Measurements from ENCODE around the gene LIMK2. TPM values are rescaled to one million over a fixed set of nuclear protein-coding genes. Genes with fewer than 3 reads are reported as not detected.

The LIMK2 gene
- total RNA-seq, 2 experiments from 2014 or later = 32.2 to 47.3 TPM

- DNase-seq = no peak
- peak overlapping the region; percentile 90 for H3K27ac Mint-ChIP-seq
- no peaks in the 10 kb centered on the region for H3K27me3 Mint-ChIP-seq
- CTCF ChIA-PET = interaction anchor here (0.6 to 2.7 kb wide), 5 partner anchors 9 to 72 kb away, joined by 3 to 26 read pairs (median 5); partner anchors contain the start of gene LIMK2
- no peaks in the 10 kb centered on the region for H3K9me3 Mint-ChIP-seq (ENCODE audit: low read depth)
- peaks cover 2% of the 10 kb centered on the region for H3K36me3 Mint-ChIP-seq
- H3K4me1 Mint-ChIP-seq = peaks cover 52% of the 10 kb centered on the region
- ATAC-seq = no peak
- H3K4me3 Mint-ChIP-seq = no peak overlapping the region
Observed at GRCh38 chr22:31284281-31285155, 72.4 kb downstream of the LIMK2 start.

- ATAC-seq (peak; percentile 53), DNase-seq (peak; percentile 85)
- H3K27ac Mint-ChIP-seq = peak overlapping the region; percentile 90
- H3K36me3 Mint-ChIP-seq = peaks cover 1% of the 10 kb centered on the region
- H3K9me3 Mint-ChIP-seq (ENCODE audit: low read depth) = no peaks in the 10 kb centered on the region
- H3K4me1 Mint-ChIP-seq = peaks cover 60% of the 10 kb centered on the region
- CTCF ChIA-PET = interaction anchor here (0.6 to 2.7 kb wide), 7 partner anchors 11 to 373 kb away, joined by 3 to 26 read pairs (median 4); partner anchors contain the start of gene LIMK2
- H3K4me3 Mint-ChIP-seq = peak overlapping the region; percentile 24
- H3K27me3 Mint-ChIP-seq = no peaks in the 10 kb centered on the region
Observed at GRCh38 chr22:31286360-31287255, 74.5 kb downstream of the LIMK2 start.

- no peak for ATAC-seq
- no peaks in the 10 kb centered on the region for H3K27me3 Mint-ChIP-seq
Observed at GRCh38 chr22:31287818-31288495, 75.9 kb downstream of the LIMK2 start.

GRCh38 chr22:31288496-31289240 is 76.6 kb downstream of the LIMK2 start:
- Mint-ChIP-seq H3K4me3 (peak overlapping the region; percentile 97), H3K9me3 (ENCODE audit: low read depth) (no peaks in the 10 kb centered on the region), H3K27me3 (no peaks in the 10 kb centered on the region), H3K27ac (peak overlapping the region; percentile 99), H3K4me1 (peaks cover 79% of the 10 kb centered on the region), H3K36me3 (peaks cover 1% of the 10 kb centered on the region)
- DNase-seq = no peak
- CTCF ChIA-PET = interaction anchor here (1.0 to 7.2 kb wide), 4 partner anchors 9 to 78 kb away, joined by 4 to 51 read pairs (median 20); partner anchors contain the start of gene LIMK2
- ATAC-seq = no peak

More at GRCh38 chr22:31287818-31288495, 75.9 kb downstream of the LIMK2 start:
- Mint-ChIP-seq H3K9me3 (ENCODE audit: low read depth) (no peaks in the 10 kb centered on the region), H3K27ac (peak overlapping the region; percentile 90), H3K4me1 (peaks cover 73% of the 10 kb centered on the region), H3K4me3 (peak overlapping the region; percentile 40), H3K36me3 (peaks cover 1% of the 10 kb centered on the region)
- DNase-seq = no peak
- CTCF ChIA-PET = interaction anchor here (5.7 to 7.2 kb wide), 2 partner anchors 14 to 77 kb away, joined by 36 to 51 read pairs; partner anchors contain the start of gene LIMK2

- Mint-ChIP-seq H3K27me3 (no peaks in the 10 kb centered on the region), H3K36me3 (peaks cover 1% of the 10 kb centered on the region), H3K4me3 (peak overlapping the region; percentile 97), H3K9me3 (ENCODE audit: low read depth) (no peaks in the 10 kb centered on the region), H3K4me1 (peaks cover 82% of the 10 kb centered on the region), H3K27ac (peak overlapping the region; percentile 99)
- ATAC-seq (no peak), DNase-seq (no peak)
- CTCF ChIA-PET = interaction anchor here (1.0 to 7.2 kb wide), 6 partner anchors 10 to 205 kb away, joined by 4 to 51 read pairs (median 8); partner anchors contain the start of gene LIMK2
Observed at GRCh38 chr22:31289344-31289743, 77.2 kb downstream of the LIMK2 start.

GRCh38 chr22:31290494-31291471 is 78.7 kb downstream of the LIMK2 start:
- DNase-seq (peak; percentile 97), ATAC-seq (peak; percentile 89)
- Mint-ChIP-seq H3K4me3 (peak overlapping the region; percentile 97), H3K9me3 (ENCODE audit: low read depth) (no peaks in the 10 kb centered on the region), H3K4me1 (peaks cover 75% of the 10 kb centered on the region), H3K27me3 (no peaks in the 10 kb centered on the region), H3K27ac (peak overlapping the region; percentile 99), H3K36me3 (peaks cover 1% of the 10 kb centered on the region)
- CTCF ChIA-PET = interaction anchor here (0.7 to 7.2 kb wide), 11 partner anchors 11 to 322 kb away, joined by 3 to 51 read pairs (median 5); partner anchors contain the start of genes LIMK2, PATZ1, SELENOM and TUG1

- H3K9me3 Mint-ChIP-seq (ENCODE audit: low read depth) = no peaks in the 10 kb centered on the region
- peak; percentile 49 for DNase-seq
- no peaks in the 10 kb centered on the region for H3K27me3 Mint-ChIP-seq
- ATAC-seq = no peak
- peak overlapping the region; percentile 86 for H3K27ac Mint-ChIP-seq
- H3K36me3 Mint-ChIP-seq = peaks cover 1% of the 10 kb centered on the region
- H3K4me3 Mint-ChIP-seq = peak overlapping the region; percentile 97
- H3K4me1 Mint-ChIP-seq = peaks cover 76% of the 10 kb centered on the region
- CTCF ChIA-PET = interaction anchor here (0.8 to 7.2 kb wide), 15 partner anchors 9 to 211 kb away, joined by 3 to 51 read pairs (median 5); partner anchors contain the start of gene LIMK2
Observed at GRCh38 chr22:31291481-31292235, 79.6 kb downstream of the LIMK2 start.

- no peaks in the 10 kb centered on the region for H3K27me3 Mint-ChIP-seq
- H3K27ac Mint-ChIP-seq = peak within 1 kb of the TSS; percentile 86
- peak; percentile 91 for DNase-seq
- H3K9me3 Mint-ChIP-seq (ENCODE audit: low read depth) = no peaks in the 10 kb centered on the region
- ATAC-seq = peak; percentile 55
- H3K4me1 Mint-ChIP-seq = peaks cover 74% of the 10 kb centered on the region
- peak within 1 kb of the TSS; percentile 97 for H3K4me3 Mint-ChIP-seq
- CTCF ChIA-PET = interaction anchor here (0.7 to 7.2 kb wide), 17 partner anchors 9 to 847 kb away, joined by 3 to 51 read pairs (median 4); partner anchors contain the start of gene LIMK2
- peaks cover 1% of the 10 kb centered on the region for H3K36me3 Mint-ChIP-seq
Observed at GRCh38 chr22:31292236-31292989, 80.3 kb downstream of the LIMK2 start, which contains the start of gene PIK3IP1. Gene PIK3IP1, minus strand, starts transcription at chr22:31292488. Its CDS starts 144 bp downstream, at chr22:31292344.

- DNase-seq (no peak), ATAC-seq (no peak)
- Mint-ChIP-seq H3K4me3 (no peak overlapping the region), H3K36me3 (no peaks in the 10 kb centered on the region), H3K27ac (no peak overlapping the region), H3K4me1 (peaks cover 46% of the 10 kb centered on the region), H3K27me3 (no peaks in the 10 kb centered on the region), H3K9me3 (ENCODE audit: low read depth) (no peaks in the 10 kb centered on the region)
- CTCF ChIA-PET = interaction anchor here (1.1 to 7.2 kb wide), 4 partner anchors 18 to 42 kb away, joined by 3 to 51 read pairs (median 6); no protein-coding TSS in a partner anchor
Observed at GRCh38 chr22:31295360-31295759, 83.3 kb downstream of the LIMK2 start.

Measured in activated CD8-positive, alpha-beta memory T cell treated with anti-CD3 and anti-CD28 coated beads, Interleukin-2, amount 10 ng/mL, durations not matched to agents 7 days and 5 days (primary cell).